Caki2 (cell line): ENCODE results near the gene CA6. TPM values are rescaled to one million over a fixed set of nuclear protein-coding genes. Genes with fewer than 3 reads are reported as not detected.
"Not testable (repeated sequence)": the region's sequence is repeated elsewhere in the genome, so short reads cannot be mapped to it uniquely, and the experiment has no call there.

ENCODE experiments used
- DNase-seq: peaks from one replicate; pipeline ENCODE4 v3.0.0-alpha.2; 2015; ENCODE audit warnings: low read depth
- in situ Hi-C: cut with HindIII; loops from 2 replicates; pipeline ENCODE4 v1.10.0; 2016; ENCODE audit warnings: low sequenced_read_pairs, low pct_unique_long_range_greater_than_20kb, mixed read lengths
- total RNA-seq: library from RNA; depleted of rRNA; stranded (reverse); fragments of >200 nt; shearing (Covaris generic); gene quantifications from 2 replicates; pipeline ENCODE4 v1.2.3, GENCODE V29; 2014; ENCODE audit warnings: low replicate concordance

The CA6 gene
- total RNA-seq, 1 experiment from 2014 or later = not detected

GRCh38 chr1:8989061-8989460 lies 43.4 kb downstream of the CA6 start:
- in situ Hi-C loops = no loop called here
- DNase-seq = no peak

GRCh38 chr1:8989821-8990220 lies 44.2 kb downstream of the CA6 start:
- no peak for DNase-seq
- in situ Hi-C loops = no loop called here

GRCh38 chr1:8992936-8993687 lies 47.4 kb downstream of the CA6 start:
- DNase-seq = no peak
- in situ Hi-C loops = no loop called here

GRCh38 chr1:8993962-8994675 lies 48.5 kb downstream of the CA6 start:
- in situ Hi-C loops, DNase-seq: not testable (repeated sequence)

- in situ Hi-C loops = not testable (repeated sequence)
- peak; percentile 13 for DNase-seq
These were observed 56.0 kb downstream of the CA6 start for GRCh38 chr1:9001534-9002214.

GRCh38 chr1:9002215-9002560 lies 56.5 kb downstream of the CA6 start:
- in situ Hi-C loops, DNase-seq: not testable (repeated sequence)

GRCh38 chr1:9004031-9004699 lies 58.5 kb downstream of the CA6 start:
- in situ Hi-C loops = no loop called here
- no peak for DNase-seq

GRCh38 chr1:9004700-9005394 lies 59.2 kb downstream of the CA6 start:
- in situ Hi-C loops = no loop called here
- DNase-seq = peak; percentile 65

- no peak for DNase-seq
- in situ Hi-C loops = no loop called here
These were observed 59.7 kb downstream of the CA6 start for GRCh38 chr1:9005395-9005708.

GRCh38 chr1:9006956-9007615 lies 61.4 kb downstream of the CA6 start:
- no peak for DNase-seq
- in situ Hi-C loops = no loop called here

- in situ Hi-C loops = no loop called here
- no peak for DNase-seq
These were observed 62.6 kb downstream of the CA6 start for GRCh38 chr1:9008236-9008635.

GRCh38 chr1:9009438-9010370 lies 64.0 kb downstream of the CA6 start:
- DNase-seq = no peak
- in situ Hi-C loops = no loop called here

- DNase-seq = no peak
- in situ Hi-C loops = no loop called here
These were observed 65.2 kb downstream of the CA6 start for GRCh38 chr1:9010781-9011323.

- no peak for DNase-seq
- in situ Hi-C loops = no loop called here
These were observed 68.2 kb downstream of the CA6 start for GRCh38 chr1:9013819-9014218.

GRCh38 chr1:9014475-9015375 lies 69.1 kb downstream of the CA6 start:
- in situ Hi-C loops = no loop called here

GRCh38 chr1:9016455-9016854 lies 70.8 kb downstream of the CA6 start:
- in situ Hi-C loops = no loop called here
- DNase-seq = no peak

More at GRCh38 chr1:9014475-9015375, 69.1 kb downstream of the CA6 start:
- no peak for DNase-seq
